ENCODE data around the gene VGLL1.

The VGLL1 gene

DNA sequence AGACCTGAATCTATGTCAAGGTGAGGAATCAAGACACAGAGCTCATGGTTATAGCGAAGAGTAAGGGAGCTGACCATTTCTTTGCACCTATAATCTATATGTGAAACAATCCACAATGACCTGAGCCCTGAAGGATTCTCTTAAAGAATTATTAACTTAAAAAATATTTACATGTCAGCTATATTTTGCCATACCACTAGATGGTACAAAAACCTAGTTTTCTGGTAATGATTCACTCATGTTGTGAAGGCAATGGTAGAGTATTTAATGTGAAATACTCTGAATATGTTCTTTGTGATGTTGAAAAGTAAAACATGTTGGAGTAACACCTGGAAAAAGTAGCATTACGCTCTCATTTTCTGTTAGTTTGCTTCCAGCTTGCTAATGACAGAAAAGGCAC lies 40.0 kb downstream of the VGLL1 start:
- DNase-seq = peak; percentile 21

DNA sequence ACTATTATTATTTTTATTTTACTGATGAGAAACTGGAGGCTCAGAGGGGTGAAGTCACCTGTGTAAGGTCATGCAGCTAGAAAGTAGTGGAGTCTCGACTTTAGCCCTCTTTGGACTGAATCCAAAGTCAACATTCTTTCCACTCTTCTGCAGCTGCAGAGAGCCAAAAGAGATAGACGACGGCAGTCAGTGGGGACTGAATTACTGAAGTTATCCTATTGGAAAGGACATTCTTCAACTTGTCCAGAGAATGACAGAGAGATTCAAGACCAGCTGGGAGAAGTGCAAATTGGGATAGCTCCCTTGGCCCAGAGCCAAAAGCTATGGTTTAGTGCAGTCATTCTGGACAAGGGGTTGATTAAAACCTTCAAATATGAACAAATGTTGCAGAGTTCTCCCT lies 42.5 kb downstream of the VGLL1 start:
- no peak for DNase-seq

DNA sequence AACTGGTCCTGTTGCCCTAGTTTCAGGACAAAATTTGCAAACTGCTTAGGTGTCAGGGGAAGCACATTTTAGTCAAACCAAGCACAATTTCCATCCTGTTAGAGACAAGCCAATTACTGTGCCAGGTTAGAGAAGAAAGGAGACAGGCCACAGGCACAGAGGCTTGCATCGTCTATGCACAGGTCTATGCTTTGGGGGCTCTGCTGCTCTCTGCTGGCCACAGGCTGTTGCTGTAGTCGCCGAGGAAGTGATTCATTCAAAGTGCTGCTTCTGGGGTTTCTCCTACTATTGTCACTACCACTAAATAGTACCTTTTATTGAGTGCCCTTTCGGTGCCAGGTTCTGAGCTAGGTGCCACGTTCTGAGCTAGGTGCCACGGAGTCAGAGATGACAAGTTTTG lies 45.5 kb downstream of the VGLL1 start:
- DNase-seq = peak; percentile 78

DNA sequence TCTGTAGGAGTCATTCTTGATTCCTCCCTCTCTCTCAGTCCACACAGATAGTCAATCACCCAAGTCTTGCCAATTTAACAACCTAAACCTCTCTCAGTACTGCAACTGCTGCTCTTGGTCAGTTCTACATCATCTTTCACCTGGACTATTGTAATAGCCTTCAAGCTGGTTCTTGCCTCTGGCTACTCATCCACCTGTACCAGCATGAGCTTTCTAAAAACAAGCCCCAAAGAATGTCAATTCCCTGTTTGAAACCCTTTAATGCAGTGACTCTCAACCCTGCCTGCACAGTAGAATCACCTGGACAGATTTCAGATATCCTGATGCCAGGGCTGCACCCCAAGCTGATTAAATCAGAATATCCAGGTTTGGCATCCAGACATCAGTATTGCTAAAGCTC lies 48.3 kb downstream of the VGLL1 start:
- DNase-seq = no peak

DNA sequence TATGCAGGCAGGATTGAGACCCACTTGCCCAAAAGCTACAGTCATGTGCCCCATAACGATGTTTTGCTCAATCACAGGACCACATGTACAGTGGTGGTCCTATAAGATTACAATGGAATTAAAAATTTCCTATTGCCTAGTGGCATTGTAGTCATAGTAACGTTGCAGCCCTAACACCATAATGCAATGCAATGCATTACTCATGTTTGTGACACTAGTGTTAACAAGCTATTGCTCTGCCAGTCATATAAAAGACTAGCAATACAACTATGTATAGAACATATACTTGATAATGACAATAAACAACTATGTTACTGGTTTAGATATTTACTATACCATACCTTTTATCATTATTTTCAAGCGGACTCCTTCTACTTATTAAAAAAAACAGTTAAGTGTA lies 50.6 kb downstream of the VGLL1 start:
- no peak for DNase-seq

DNA sequence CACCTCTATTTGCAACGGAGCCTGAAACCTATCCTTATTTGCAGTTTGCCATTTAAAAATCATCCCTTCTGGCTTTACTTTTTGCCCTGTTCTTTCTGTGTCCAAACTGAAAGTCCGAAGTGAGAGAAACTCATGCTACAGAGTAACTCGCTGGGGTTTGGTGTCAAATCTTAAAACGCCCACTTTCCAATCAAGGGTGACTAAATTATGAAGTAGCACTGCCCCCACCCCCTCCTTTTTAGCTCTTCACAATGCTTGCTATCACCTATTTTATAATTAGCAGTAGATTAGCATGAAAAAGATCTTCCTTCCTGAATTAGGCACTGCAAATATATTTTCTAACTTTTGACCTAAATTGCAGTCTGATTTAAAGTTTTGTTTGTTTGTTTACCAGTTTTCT lies 52.5 kb downstream of the VGLL1 start:
- no peak for DNase-seq

DNA sequence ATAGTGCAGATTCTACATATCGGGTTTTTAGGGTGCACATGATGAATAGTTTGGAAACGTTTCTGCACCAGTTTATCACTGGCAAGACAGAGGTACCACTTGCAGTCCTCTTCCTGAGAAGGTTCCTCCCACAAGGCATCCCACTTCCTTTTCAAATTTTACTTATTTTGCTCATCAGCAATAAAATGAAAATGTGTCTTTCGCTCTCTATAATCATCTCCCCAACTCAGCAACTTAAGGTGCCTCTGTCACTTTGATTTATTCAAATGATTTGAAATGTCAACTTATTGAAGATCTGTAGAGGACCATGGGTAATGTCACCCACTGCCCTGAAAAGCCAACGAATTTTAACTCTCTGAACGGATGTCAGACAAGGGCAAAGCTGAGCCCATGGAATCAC lies 53.2 kb downstream of the VGLL1 start:
- no peak for DNase-seq

DNA sequence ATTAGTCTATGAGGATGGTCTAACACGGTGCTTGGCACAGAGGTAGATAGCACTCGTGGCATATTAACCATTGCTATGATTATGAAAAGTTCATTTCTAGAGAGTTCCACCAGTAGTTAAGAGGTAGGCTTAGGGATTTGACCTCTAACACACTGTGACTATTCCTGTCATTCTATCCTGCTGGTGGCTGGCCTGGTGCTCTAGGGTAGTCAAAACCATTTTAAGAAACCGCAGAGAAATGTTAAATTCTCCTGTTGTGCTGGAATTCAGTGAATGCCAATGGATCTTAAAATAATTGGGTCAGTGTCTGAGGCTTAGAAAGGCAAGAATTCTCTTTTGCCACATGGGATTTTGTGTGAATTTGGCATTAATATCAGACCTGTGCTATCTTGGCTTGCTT lies 53.9 kb downstream of the VGLL1 start:
- no peak for DNase-seq

DNA sequence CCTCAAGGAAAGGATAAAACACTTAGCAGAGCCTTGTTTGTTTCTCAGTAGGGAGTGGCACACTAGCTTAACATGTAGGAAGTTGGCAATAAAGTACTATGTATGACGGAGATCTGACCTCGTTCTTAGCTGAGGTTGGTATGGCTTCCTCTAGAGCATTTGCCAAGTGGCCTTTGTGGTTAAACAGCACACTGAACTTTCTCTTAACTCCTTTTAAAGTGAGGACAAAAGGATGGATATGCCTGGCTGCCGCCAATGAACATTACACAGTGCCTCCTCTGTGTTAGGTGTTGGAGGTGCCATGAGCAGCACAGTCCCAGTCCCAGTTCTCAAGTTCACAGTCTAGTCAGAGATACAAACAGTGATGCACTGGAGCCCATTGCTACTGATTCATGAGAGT lies 54.4 kb downstream of the VGLL1 start:
- peak; percentile 67 for DNase-seq

DNA sequence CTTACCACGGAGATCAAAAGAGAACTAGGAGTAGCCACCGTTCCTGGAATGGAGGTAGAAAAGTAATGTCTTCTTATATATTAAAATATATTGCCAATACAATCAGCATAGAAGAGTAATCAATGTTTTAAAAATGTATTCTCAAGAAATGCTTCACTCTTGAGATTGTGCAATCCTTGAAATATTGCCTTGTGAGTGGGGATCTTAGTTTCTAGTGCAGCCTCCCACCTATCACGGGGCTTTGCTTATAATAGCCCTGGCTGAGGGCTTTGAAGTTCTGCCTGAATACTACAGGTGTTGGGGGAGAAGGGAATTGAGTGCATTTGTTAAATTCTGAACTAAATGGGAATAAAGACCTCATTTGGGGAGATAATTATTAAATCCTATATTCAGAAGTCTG lies 55.5 kb downstream of the VGLL1 start:
- DNase-seq = no peak

DNA sequence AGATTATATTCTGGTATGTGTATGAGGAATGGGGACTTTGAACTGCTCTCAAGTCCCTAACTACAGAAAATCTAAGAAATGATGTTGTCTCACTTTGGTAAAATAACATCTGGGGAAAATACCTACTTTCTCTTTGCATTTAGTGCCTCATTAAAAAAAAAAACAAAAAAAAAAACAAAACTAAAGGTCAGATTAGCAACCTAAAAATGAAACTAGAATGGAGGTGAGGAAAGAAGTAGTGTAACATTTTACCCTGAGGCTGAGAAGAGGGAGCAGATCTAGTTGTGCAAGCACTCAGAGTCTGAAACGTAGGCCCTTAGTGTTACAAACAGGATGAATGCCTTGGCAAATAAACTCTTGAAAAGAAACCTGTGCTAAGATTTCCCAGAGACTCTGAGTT lies 56.0 kb downstream of the VGLL1 start:
- DNase-seq = peak; percentile 39

DNA sequence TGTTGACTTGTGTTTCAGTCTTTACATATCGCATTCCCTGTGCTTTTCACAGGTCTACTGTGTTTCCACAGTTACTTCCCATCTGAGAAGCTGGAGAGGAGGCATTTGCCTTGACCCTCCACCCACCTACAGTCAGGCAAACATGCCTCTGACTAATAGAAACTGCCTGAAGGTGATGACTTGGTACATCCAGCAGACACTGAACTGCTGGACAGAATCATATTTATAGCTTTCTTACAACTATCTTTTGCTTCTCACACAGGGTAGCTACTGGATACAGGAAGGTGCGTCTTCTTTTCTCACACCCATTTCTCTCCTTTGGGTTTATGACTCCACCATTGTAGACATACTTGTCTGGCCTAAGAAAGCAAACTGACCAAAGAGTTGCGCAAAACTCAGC lies 58.0 kb downstream of the VGLL1 start:
- DNase-seq = no peak

DNA sequence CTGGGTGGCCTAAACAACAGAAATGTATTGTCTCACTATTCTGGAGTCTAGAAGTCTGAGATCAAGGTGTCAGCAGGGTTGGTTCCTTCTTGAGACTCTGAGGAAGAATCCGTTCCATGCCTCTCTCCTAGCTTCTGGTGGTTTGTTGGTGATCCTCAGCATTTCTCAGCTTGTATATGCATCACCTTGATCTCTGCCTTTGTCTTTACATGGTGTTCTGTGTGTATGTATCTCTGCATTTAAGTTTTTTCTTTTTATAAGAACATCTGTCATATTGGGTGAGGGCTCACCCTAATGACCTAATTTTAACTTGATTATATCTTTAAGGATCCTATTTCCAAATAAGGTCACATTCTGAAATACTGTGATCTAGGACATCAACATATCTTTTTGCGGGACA lies 65.3 kb downstream of the VGLL1 start:
- no peak for DNase-seq

DNA sequence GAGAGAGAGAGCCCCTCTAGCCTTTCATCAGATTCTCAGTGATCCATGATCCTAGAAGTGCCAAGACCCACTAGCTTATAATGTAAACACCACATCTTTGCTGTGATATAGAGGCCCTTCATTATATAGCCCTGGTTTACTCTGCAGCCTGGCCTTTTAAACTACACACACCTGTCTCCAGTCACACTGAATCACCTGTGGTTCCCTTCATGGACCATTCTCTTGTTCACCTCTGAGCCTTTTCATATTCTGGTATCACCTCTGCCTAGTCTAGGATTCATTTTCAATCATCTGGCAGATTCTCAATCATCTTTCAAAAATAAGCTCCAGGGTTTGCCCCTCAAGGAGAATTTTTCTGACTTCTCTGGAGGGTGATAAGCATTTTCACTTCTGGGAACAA lies 65.9 kb downstream of the VGLL1 start:
- no peak for DNase-seq

DNA sequence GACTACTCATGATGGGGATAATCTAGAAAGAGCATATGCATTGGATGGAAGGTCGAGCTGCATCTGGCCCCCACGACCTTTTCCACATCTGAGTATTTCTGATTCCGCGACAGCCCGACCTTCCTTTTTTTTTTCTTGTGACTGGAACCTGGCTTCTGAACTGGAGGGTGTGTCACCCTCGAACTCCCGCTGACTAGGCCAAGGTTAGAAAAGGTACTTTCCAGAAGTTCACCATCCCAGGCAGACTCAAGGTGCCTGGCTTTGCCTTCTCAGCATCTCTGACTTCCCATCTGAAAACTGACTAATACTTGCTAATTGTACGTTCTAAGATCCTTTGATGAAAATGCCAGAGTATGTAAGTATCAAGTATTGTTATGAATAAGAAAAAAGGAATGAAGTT lies 66.6 kb downstream of the VGLL1 start:
- DNase-seq = peak; percentile 50

DNA sequence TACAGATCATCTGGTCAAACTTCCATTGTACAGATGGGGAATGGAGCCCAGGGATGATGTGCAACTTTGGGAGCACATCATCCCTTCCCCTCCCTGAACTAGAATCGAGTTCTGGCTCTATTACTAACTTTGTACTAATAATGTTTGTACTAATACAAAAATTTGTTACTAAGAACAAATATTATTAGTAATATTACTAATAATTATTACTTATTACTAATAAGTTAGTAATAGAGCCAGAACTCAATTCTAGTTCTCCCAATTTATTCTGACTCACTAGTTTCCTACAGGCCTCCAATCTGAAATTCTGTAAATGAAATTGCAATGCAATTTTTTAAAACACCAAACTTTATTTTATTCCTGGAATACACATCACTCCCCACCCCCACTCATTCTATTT lies 68.0 kb downstream of the VGLL1 start:
- no peak for DNase-seq
